Uterus (tissue), 4 donors: ENCODE data around the gene MYO16. TPM values are rescaled to one million over a fixed set of nuclear protein-coding genes. Genes with fewer than 3 reads are reported as not detected.

Experiments used
- DNase-seq, 2 donors: peaks; one replicate each; pipeline ENCODE4 v3.0.0-alpha.2; 2019 to 2020
- H3K27ac ChIP-seq, 2 donors: fragments of 200-600 bp; sonication (generic); 1 replicate in 1 of 2; 2 replicates in 1 of 2; pipeline ENCODE4 v1.5.1; 2016 to 2018
- H3K27me3 ChIP-seq, 2 donors: fragments of 200-600 bp; sonication (generic); one replicate each; pipeline ENCODE4 v1.5.1; 2018 to 2019; ENCODE audit warnings: control low read depth in 1 of 2
- H3K36me3 ChIP-seq, 2 donors: fragments of 200-600 bp; sonication (generic); one replicate each; pipeline ENCODE4 v1.5.1; 2019; ENCODE audit warnings: control low read depth in 1 of 2
- H3K4me1 ChIP-seq, 2 donors: fragments of 200-600 bp; sonication (generic); one replicate each; pipeline ENCODE4 v1.5.1; 2018 to 2019; ENCODE audit warnings: control low read depth in 1 of 2
- H3K4me3 ChIP-seq, 2 donors: fragments of 200-600 bp; sonication (generic); 1 replicate in 1 of 2; 2 replicates in 1 of 2; pipeline ENCODE4 v1.5.1; 2018 to 2019; ENCODE audit warnings: mild to moderate bottlenecking in 1 of 2
- H3K9me3 ChIP-seq, 2 donors: fragments of 200-600 bp; sonication (generic); one replicate each; pipeline ENCODE4 v1.5.1; 2019; ENCODE audit warnings: control low read depth in 1 of 2
- POLR2A ChIP-seq, 2 donors: fragments of 450-650 bp; IDR thresholded peaks; one replicate each; pipeline ENCODE4 v1.6.1; 2016; ENCODE audit warnings: antibody characterized with exemption in 2 of 2, mild to moderate bottlenecking in 1 of 2, moderate library complexity in 1 of 2
- intact Hi-C: fragments of 100-400 bp; cut with DNase I; formaldehyde crosslinking; loops from one replicate; pipeline ENCODE4 v1.15.1; 2023; ENCODE audit warnings: low total_unique reads
- total RNA-seq, 4 donors: library from RNA; depleted of rRNA in 3 of 4; stranded (reverse); fragments of >200 nt in 3 of 4; gene quantifications; one replicate each; pipeline versions ENCODE4 v1.1.0 to v1.2.4, GENCODE V29; 2014 to 2023
- TF ChIP-seq, protein P1 (sequence below), 4 experiments: fragments of 200-600 bp in 2 of 4; fragments of 450-650 bp in 2 of 4; sonication (generic) in 2 of 4; IDR thresholded peaks; one replicate each; pipeline ENCODE4 v1.5.1; 2016 to 2019; ENCODE audit warnings: antibody characterized with exemption in 4 of 4, mild to moderate bottlenecking in 2 of 4, moderate library complexity in 1 of 4
- donor health status: DM: yes; HTN: yes; CAD: no.

The MYO16 gene
- total RNA-seq, 4 donors from 2014 or later, result 0.35 to 0.88 TPM; not detected in 2

DNA sequence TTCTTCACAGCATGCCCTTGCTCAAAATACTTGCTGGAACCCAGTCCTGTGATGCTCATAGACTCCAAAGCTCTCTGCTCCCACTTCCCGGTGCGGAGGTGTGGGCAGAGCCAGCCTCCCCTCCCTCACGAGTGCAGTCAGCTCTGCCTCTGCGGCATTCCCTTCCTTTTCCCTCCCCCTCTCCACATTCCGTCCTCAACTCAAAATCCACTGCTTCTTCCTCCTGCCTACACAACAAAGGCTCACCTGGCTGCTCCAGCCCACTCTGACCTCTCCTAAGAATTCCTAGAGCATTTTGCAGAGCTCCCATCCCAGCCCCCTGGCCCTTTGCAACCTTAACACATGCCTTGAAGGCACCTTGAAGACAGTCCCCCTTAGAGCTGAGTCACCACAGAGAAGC lies 527.9 kb downstream of the MYO16 start:
- no peak for DNase-seq
- intact Hi-C loops, result no loop called here
- no peak overlapping the region for H3K27ac ChIP-seq

DNA sequence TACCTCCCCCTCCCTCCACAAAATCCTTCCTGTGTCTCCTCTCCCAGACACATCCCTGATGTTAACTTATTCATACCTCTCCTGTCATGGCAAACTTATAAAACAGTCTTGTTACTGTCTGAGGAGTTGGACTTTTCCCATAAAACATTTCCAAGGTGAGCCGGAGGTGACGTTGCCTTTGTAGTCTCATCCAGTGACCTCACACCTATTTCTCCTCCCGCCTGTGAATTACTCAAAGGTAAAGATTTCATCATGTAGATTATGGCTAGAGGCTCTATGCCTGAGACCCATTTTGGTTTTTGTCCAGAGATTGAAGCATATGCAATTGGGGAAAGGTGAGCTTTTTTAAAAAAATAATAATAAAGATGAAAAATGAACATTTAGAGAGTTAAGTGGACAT lies 529.0 kb downstream of the MYO16 start:
- Histone ChIP-seq H3K36me3 (no peaks in the 10 kb centered on the region), H3K4me3 (no peak overlapping the region), H3K9me3 (no peaks in the 10 kb centered on the region), H3K4me1 (no peaks in the 10 kb centered on the region), H3K27ac (no peak overlapping the region), H3K27me3 (no peaks in the 10 kb centered on the region)
- no peak for TF ChIP-seq POLR2A (IDR thresholded peaks at IDR 0.05)
- TF ChIP-seq, protein P1, sequence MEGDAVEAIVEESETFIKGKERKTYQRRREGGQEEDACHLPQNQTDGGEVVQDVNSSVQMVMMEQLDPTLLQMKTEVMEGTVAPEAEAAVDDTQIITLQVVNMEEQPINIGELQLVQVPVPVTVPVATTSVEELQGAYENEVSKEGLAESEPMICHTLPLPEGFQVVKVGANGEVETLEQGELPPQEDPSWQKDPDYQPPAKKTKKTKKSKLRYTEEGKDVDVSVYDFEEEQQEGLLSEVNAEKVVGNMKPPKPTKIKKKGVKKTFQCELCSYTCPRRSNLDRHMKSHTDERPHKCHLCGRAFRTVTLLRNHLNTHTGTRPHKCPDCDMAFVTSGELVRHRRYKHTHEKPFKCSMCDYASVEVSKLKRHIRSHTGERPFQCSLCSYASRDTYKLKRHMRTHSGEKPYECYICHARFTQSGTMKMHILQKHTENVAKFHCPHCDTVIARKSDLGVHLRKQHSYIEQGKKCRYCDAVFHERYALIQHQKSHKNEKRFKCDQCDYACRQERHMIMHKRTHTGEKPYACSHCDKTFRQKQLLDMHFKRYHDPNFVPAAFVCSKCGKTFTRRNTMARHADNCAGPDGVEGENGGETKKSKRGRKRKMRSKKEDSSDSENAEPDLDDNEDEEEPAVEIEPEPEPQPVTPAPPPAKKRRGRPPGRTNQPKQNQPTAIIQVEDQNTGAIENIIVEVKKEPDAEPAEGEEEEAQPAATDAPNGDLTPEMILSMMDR (IDR thresholded peaks at IDR 0.05), result no peak
- intact Hi-C loops, result no loop called here
- no peak for DNase-seq

More for the DNA sequence above, 527.9 kb downstream of the MYO16 start:
- Histone ChIP-seq H3K9me3 (no peaks in the 10 kb centered on the region), H3K36me3 (no peaks in the 10 kb centered on the region), H3K27me3 (no peaks in the 10 kb centered on the region), H3K4me1 (no peaks in the 10 kb centered on the region), H3K4me3 (no peak overlapping the region)
- TF ChIP-seq POLR2A (IDR thresholded peaks at IDR 0.05), result no peak
- TF ChIP-seq, protein P1 (IDR thresholded peaks at IDR 0.05), result no peak

DNA sequence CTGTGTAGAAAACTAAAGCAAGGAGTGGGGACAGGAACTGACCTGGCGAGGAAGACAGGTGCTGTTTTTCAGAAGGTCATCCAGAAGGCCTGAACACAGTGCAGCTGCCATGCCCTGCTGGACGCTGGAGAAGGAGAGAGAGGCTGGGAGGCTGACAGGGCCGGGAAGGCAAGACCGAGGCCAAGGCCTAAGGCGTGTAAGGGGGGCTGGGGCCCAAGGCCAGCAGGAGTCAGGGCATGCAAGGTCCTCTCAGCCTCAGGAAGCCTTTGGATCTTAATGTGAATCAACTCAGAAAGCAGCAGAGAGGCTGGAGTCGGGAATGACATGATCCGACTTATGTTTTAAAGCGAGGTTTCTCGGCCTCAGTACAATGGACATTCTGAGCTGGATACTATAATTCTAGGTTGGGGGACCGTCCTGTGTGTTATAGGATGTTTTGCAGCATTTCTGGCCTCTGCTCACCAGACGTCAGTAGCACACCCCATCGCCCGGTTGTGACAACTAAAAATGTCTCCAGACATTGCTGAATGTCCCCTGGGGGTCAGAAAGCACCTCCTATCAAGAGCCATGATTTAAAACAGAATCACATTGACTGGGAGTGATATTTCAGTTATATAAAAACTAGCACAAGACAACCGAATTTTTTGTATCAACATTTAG lies 530.4 kb downstream of the MYO16 start:
- no peaks in the 10 kb centered on the region for H3K36me3 ChIP-seq
- intact Hi-C loops, result no loop called here
- H3K4me3 ChIP-seq, result no peak overlapping the region
- DNase-seq, result no peak
- no peak overlapping the region for H3K27ac ChIP-seq
- H3K4me1 ChIP-seq, result no peaks in the 10 kb centered on the region
- H3K27me3 ChIP-seq, result no peaks in the 10 kb centered on the region
- TF ChIP-seq, protein P1 (IDR thresholded peaks at IDR 0.05), result no peak
- TF ChIP-seq POLR2A (IDR thresholded peaks at IDR 0.05), result no peak
- no peaks in the 10 kb centered on the region for H3K9me3 ChIP-seq

DNA sequence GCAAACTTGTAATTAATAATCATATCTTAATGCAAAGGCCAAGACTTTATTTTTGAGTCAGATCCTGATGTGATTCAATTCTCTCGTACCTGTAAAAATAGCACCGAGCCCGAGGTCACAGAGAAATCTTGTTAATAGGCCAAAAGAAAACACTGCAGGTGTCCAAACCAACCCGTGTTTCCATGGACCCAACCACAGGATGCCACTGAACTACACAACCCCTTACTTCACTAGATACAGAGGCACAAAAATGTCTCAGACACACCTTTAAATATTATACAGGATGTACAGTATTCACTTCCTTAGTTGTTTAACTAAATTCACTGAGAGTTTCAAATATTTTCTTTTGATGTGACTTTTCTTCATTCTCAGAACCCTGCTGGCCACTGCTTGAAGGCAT lies 530.9 kb downstream of the MYO16 start:
- no peaks in the 10 kb centered on the region for H3K27me3 ChIP-seq
- intact Hi-C loops, result no loop called here
- no peaks in the 10 kb centered on the region for H3K36me3 ChIP-seq
- DNase-seq, result no peak
- H3K4me1 ChIP-seq, result no peaks in the 10 kb centered on the region
- TF ChIP-seq, protein P1 (IDR thresholded peaks at IDR 0.05), result no peak
- TF ChIP-seq POLR2A (IDR thresholded peaks at IDR 0.05), result no peak
- no peaks in the 10 kb centered on the region for H3K9me3 ChIP-seq
- H3K27ac ChIP-seq, result no peak overlapping the region
- no peak overlapping the region for H3K4me3 ChIP-seq

DNA sequence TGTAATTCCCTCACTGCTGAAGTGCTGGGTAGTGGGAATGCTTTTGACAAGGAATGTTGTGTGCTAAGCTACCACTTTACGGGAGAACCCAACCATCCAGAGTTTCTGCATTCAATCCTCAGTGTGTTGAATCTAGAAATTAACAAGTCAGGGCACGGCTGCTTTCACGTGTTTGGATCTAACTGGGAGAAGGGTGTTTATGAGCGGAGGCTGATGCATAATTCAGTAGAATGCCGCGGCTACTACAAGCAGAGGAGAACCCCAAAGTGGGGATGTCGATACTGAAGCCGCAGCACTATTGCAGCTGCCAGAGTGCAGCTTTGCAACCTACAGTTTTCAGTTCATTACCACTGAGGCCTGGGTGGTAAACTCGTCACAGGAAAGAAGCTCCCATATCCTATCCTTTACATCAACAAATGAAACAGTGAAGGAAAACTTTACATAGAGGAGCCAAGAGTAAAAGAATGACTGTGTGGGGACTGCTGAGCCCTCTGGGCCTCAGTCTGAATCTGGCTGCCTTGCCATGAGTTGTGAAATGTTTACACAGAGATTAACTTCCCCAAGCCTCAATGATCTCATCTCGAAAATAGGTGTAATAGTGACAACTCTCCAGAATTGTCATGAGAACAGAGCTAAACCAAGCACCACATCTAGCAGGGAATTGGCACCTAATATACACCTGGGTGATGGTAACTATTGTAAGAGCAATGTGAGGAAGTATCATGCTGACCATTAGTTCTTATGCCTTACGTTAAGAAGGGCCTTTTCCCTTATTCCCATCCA lies 531.7 kb downstream of the MYO16 start:
- Histone ChIP-seq H3K4me3 (no peak overlapping the region), H3K9me3 (no peaks in the 10 kb centered on the region), H3K36me3 (no peaks in the 10 kb centered on the region), H3K4me1 (no peaks in the 10 kb centered on the region), H3K27me3 (no peaks in the 10 kb centered on the region), H3K27ac (no peak overlapping the region)
- intact Hi-C loops, result no loop called here
- no peak for TF ChIP-seq POLR2A (IDR thresholded peaks at IDR 0.05)
- TF ChIP-seq, protein P1 (IDR thresholded peaks at IDR 0.05), result no peak
- DNase-seq, result no peak
